Tibial nerve (tissue), 4 donors: ENCODE measurements around the gene SUGCT.

Experiments used
- EP300 ChIP-seq, 2 donors: sonication (generic); formaldehyde crosslinking; IDR thresholded peaks; one replicate each; pipeline ENCODE4 v1.6.1; 2017; ENCODE audit warnings: antibody characterized with exemption in 2 of 2, mild to moderate bottlenecking in 1 of 2
- POLR2A ChIP-seq, 2 donors: fragments of 450-650 bp; IDR thresholded peaks; one replicate each; pipeline ENCODE4 v1.6.1; 2017; ENCODE audit warnings: antibody characterized with exemption in 2 of 2, mild to moderate bottlenecking in 2 of 2, moderate library complexity in 2 of 2
- TF ChIP-seq, protein P1 (sequence below), 5 experiments: fragments of 200-600 bp in 3 of 5; fragments of 450-650 bp in 2 of 5; sonication (generic) in 3 of 5; IDR thresholded peaks; one replicate each; pipeline ENCODE4 v1.5.1; 2016 to 2019; ENCODE audit warnings: antibody characterized with exemption in 5 of 5, mild to moderate bottlenecking in 3 of 5, moderate library complexity in 2 of 5

DNA sequence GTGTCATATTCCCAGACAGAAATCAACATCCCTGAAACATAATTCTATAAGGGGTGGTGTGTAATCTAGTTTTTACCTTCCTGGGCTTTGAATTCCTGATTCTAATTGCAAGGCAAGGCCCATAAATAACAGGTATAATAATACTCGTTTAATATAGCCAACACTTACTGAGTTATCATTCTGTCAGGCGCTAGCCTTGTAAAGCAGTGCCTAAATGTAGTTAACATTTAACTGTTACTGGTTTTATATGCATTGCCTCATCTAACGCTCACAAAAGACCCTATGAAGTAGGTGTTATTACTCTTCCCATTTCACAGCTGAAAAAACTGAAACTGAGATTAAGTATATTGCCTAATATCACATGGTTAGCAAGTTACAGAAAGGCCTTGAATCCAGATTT, 772.5 kb downstream of the SUGCT start:
- TF ChIP-seq, protein P1, sequence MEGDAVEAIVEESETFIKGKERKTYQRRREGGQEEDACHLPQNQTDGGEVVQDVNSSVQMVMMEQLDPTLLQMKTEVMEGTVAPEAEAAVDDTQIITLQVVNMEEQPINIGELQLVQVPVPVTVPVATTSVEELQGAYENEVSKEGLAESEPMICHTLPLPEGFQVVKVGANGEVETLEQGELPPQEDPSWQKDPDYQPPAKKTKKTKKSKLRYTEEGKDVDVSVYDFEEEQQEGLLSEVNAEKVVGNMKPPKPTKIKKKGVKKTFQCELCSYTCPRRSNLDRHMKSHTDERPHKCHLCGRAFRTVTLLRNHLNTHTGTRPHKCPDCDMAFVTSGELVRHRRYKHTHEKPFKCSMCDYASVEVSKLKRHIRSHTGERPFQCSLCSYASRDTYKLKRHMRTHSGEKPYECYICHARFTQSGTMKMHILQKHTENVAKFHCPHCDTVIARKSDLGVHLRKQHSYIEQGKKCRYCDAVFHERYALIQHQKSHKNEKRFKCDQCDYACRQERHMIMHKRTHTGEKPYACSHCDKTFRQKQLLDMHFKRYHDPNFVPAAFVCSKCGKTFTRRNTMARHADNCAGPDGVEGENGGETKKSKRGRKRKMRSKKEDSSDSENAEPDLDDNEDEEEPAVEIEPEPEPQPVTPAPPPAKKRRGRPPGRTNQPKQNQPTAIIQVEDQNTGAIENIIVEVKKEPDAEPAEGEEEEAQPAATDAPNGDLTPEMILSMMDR (IDR thresholded peaks at IDR 0.05) = no peak
- TF ChIP-seq EP300 (IDR thresholded peaks at IDR 0.05) = no peak
- no peak for TF ChIP-seq POLR2A (IDR thresholded peaks at IDR 0.05)
